SU-DHL-6 (cell line): Measurements from ENCODE around the gene BATF.

Experiments used
- H2AFZ ChIP-seq: fragments of 200-600 bp; sonication (generic); 2 replicates; pipeline ENCODE4 v1.6.1; 2014; ENCODE audit warnings: low read depth, mild to moderate bottlenecking, moderate library complexity, mixed read lengths, antibody characterized with exemption, low read length; ENCODE audit not compliant: severe bottlenecking
- H3F3A ChIP-seq: fragments of 200-600 bp; shearing (Covaris generic); 2 replicates; pipeline ENCODE4 v1.6.0; 2016; ENCODE audit warnings: antibody characterized with exemption, mild to moderate bottlenecking; ENCODE audit not compliant: insufficient read depth
- H3K27ac ChIP-seq: fragments of 200-600 bp; sonication (generic); 2 replicates; pipeline ENCODE4 v1.5.1; 2016; ENCODE audit warnings: low read depth, mild to moderate bottlenecking, low read length, moderate library complexity, mixed read lengths
- H3K27me3 ChIP-seq: fragments of 200-600 bp; sonication (generic), shearing (Covaris generic); 2 replicates; pipeline ENCODE4 v1.6.0; 2014; ENCODE audit warnings: mild to moderate bottlenecking, low read length
- H3K36me3 ChIP-seq: fragments of 200-600 bp; sonication (generic); 2 replicates; pipeline ENCODE4 v1.6.1; 2014; ENCODE audit warnings: mild to moderate bottlenecking, low read length, mixed read lengths
- H3K4me2 ChIP-seq: fragments of 300-600, 200-600 bp; shearing (Covaris generic), sonication (generic); 2 replicates; pipeline ENCODE4 v1.6.0; 2014; ENCODE audit warnings: low read length, low read depth, mild to moderate bottlenecking; ENCODE audit not compliant: poor library complexity, severe bottlenecking
- H3K4me3 ChIP-seq: fragments of 200-600 bp; sonication (generic); 2 replicates; pipeline ENCODE4 v1.5.1; 2014; ENCODE audit warnings: antibody characterized with exemption, low read length, mild to moderate bottlenecking, mixed read lengths; ENCODE audit not compliant: insufficient read depth, poor library complexity, severe bottlenecking
- H3K79me2 ChIP-seq: fragments of 200-600 bp; sonication (generic); 2 replicates; pipeline ENCODE4 v1.6.1; 2014; ENCODE audit warnings: mild to moderate bottlenecking, low read length, moderate library complexity; ENCODE audit not compliant: insufficient read depth
- H3K9ac ChIP-seq: fragments of 200-600 bp; sonication (generic); 2 replicates; pipeline ENCODE4 v1.7.0; 2014; ENCODE audit warnings: mild to moderate bottlenecking, low read length
- H3K9me2 ChIP-seq: fragments of 200-600 bp; sonication (generic); replicated peaks from 2 replicates; pipeline ENCODE4 v1.6.1; 2014; ENCODE audit warnings: low read length; ENCODE audit not compliant: insufficient read depth
- H3K9me3 ChIP-seq: fragments of 200-600 bp; sonication (generic); 2 replicates; pipeline ENCODE4 v1.6.1; 2014; ENCODE audit warnings: low read length, mixed read lengths; ENCODE audit not compliant: insufficient read depth
- H4K20me1 ChIP-seq: fragments of 200-600 bp; sonication (generic); 2 replicates; pipeline ENCODE4 v1.6.1; 2014; ENCODE audit warnings: low read depth, mild to moderate bottlenecking, antibody characterized with exemption, low read length, moderate library complexity, mixed read lengths
- EZH2phosphoT487 ChIP-seq: fragments of 200-600 bp; sonication (generic), shearing (Covaris generic); conservative IDR thresholded peaks from 2 replicates; pipeline ENCODE4 v1.6.1; 2018; ENCODE audit warnings: mild to moderate bottlenecking, antibody characterized with exemption, low read length, moderate library complexity, mixed read lengths
- TF ChIP-seq, protein P1 (sequence below): fragments of 200-600 bp; sonication (generic); IDR thresholded peaks from one replicate; pipeline ENCODE4 v1.5.1; 2017; ENCODE audit warnings: antibody characterized with exemption, mild to moderate bottlenecking, low read length, moderate library complexity; ENCODE audit not compliant: insufficient read depth, poor library complexity, severe bottlenecking

BATF gene

DNA sequence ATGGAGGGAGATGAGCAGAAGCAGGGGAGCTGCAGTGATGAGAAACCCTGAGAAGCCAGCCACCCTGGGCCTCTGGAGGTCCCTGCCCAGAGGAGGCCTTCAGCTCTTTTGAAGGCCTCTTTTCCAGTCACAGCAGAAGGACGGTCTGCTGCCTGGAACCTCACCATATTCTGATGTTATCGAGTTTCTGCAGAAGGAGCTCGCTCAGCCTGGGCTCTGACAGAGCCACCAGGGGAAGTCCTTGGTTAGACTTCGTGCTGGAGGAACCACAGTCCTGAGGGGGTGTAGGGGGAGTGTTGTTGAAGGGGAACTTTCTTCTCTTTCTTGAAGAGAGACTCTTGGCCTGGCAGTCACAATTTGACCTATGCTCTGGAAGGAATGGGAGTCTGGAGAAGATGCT is 25.1 kb upstream of the BATF start:
- H3K4me2 ChIP-seq = no peak overlapping the region
- peaks cover 39% of the 10 kb centered on the region for H3F3A ChIP-seq
- H3K9me2 ChIP-seq = no peaks in the 10 kb centered on the region
- no peaks in the 10 kb centered on the region for H3K79me2 ChIP-seq
- H3K27me3 ChIP-seq = no peaks in the 10 kb centered on the region
- no peak overlapping the region for H3K4me3 ChIP-seq
- no peaks in the 10 kb centered on the region for H3K9me3 ChIP-seq
- no peaks in the 10 kb centered on the region for H4K20me1 ChIP-seq
- no peaks in the 10 kb centered on the region for H3K36me3 ChIP-seq
- H2AFZ ChIP-seq = peak overlapping the region; percentile 55
- peak overlapping the region; percentile 96 for H3K27ac ChIP-seq
- peak overlapping the region; percentile 10; the same call in 1 of the 2 replicates for H3K9ac ChIP-seq
- TF ChIP-seq, protein P1, sequence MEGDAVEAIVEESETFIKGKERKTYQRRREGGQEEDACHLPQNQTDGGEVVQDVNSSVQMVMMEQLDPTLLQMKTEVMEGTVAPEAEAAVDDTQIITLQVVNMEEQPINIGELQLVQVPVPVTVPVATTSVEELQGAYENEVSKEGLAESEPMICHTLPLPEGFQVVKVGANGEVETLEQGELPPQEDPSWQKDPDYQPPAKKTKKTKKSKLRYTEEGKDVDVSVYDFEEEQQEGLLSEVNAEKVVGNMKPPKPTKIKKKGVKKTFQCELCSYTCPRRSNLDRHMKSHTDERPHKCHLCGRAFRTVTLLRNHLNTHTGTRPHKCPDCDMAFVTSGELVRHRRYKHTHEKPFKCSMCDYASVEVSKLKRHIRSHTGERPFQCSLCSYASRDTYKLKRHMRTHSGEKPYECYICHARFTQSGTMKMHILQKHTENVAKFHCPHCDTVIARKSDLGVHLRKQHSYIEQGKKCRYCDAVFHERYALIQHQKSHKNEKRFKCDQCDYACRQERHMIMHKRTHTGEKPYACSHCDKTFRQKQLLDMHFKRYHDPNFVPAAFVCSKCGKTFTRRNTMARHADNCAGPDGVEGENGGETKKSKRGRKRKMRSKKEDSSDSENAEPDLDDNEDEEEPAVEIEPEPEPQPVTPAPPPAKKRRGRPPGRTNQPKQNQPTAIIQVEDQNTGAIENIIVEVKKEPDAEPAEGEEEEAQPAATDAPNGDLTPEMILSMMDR = no peak
- no peak for TF ChIP-seq EZH2phosphoT487

GRCh38 chr14:75497701-75498100 is 24.6 kb upstream of the BATF start:
- Histone ChIP-seq H4K20me1 (no peaks in the 10 kb centered on the region), H3K79me2 (no peaks in the 10 kb centered on the region), H3K9me2 (no peaks in the 10 kb centered on the region), H3K4me2 (no peak overlapping the region), H3K4me3 (no peak overlapping the region), H3K9me3 (no peaks in the 10 kb centered on the region), H3K27ac (peak overlapping the region; percentile 96), H3K27me3 (no peaks in the 10 kb centered on the region), H2AFZ (peak overlapping the region; percentile 55), H3K36me3 (no peaks in the 10 kb centered on the region), H3K9ac (peak overlapping the region; percentile 10; the same call in 1 of the 2 replicates), H3F3A (peaks cover 33% of the 10 kb centered on the region)
- TF ChIP-seq EZH2phosphoT487 = no peak
- TF ChIP-seq, protein P1 = no peak

GRCh38 chr14:75499084-75499875 is 23.0 kb upstream of the BATF start:
- Histone ChIP-seq H3K36me3 (no peaks in the 10 kb centered on the region), H3K9me3 (no peaks in the 10 kb centered on the region), H3F3A (peaks cover 18% of the 10 kb centered on the region), H4K20me1 (no peaks in the 10 kb centered on the region), H2AFZ (no peak overlapping the region), H3K27ac (no peak overlapping the region), H3K4me3 (no peak overlapping the region), H3K27me3 (no peaks in the 10 kb centered on the region), H3K9me2 (no peaks in the 10 kb centered on the region), H3K4me2 (no peak overlapping the region), H3K79me2 (no peaks in the 10 kb centered on the region), H3K9ac (no peak overlapping the region)
- no peak for TF ChIP-seq EZH2phosphoT487
- TF ChIP-seq, protein P1 = no peak
